HL-60 (cell line): ENCODE measurements around the gene ALDH1L2.
A peak's percentile ranks its signal among the peaks of the same experiment; 100 is the strongest.

ENCODE experiments used
- DNase-seq, 2 experiments: peaks; one replicate each; pipeline ENCODE4 v3.0.0-alpha.2; 2010 to 2020; ENCODE audit warnings: low read depth in 1 of 2, low spot score in 1 of 2
- H3K27ac ChIP-seq: fragments of 250-450 bp; sonication (Bioruptor Pico); replicated peaks from 2 replicates; pipeline ENCODE4 v1.5.1; 2020; ENCODE audit warnings: mild to moderate bottlenecking, moderate library complexity
- H3K27me3 ChIP-seq: fragments of 250-450 bp; sonication (Bioruptor Pico); 2 replicates; pipeline ENCODE4 v1.5.1; 2021; ENCODE audit warnings: mild to moderate bottlenecking, moderate library complexity; ENCODE audit not compliant: insufficient read depth, poor library complexity, severe bottlenecking
- H3K4me3 ChIP-seq: replicated peaks from 2 replicates; pipeline ENCODE4 v1.5.1; 2011; ENCODE audit warnings: mild to moderate bottlenecking, control low read depth, low read length; ENCODE audit not compliant: insufficient read depth
- CTCF ChIP-seq: IDR thresholded peaks from one replicate; pipeline ENCODE4 v1.5.1; 2011; ENCODE audit warnings: low read length, control low read depth, inconsistent platforms; ENCODE audit not compliant: insufficient read depth
- GABPA ChIP-seq: IDR thresholded peaks from 2 replicates; pipeline ENCODE4 v1.6.1; 2012; ENCODE audit warnings: low read depth
- POLR2AphosphoS5 ChIP-seq: IDR thresholded peaks from 2 replicates; pipeline ENCODE4 v1.6.1; 2012; ENCODE audit warnings: low read depth
- SPI1 ChIP-seq: IDR thresholded peaks from 2 replicates; pipeline ENCODE4 v1.6.1; 2012; ENCODE audit warnings: low read depth, mild to moderate bottlenecking, borderline replicate concordance
- TF ChIP-seq, protein P1 (sequence below): IDR thresholded peaks from 2 replicates; pipeline ENCODE4 v1.6.1; 2012; ENCODE audit warnings: low read depth; ENCODE audit not compliant: insufficient replicate concordance

The ALDH1L2 gene

GRCh38 chr12:105048315-105048714, 35.9 kb downstream of the ALDH1L2 start:
- DNase-seq: no peak
- Histone ChIP-seq H3K4me3 (no peak overlapping the region), H3K27ac (no peak overlapping the region), H3K27me3 (no peaks in the 10 kb centered on the region)
- TF ChIP-seq SPI1: peak; percentile 16; the same call in 1 of the 2 replicates
- no peak for TF ChIP-seq CTCF

- DNase-seq: no peak
- TF ChIP-seq GABPA (no peak), POLR2AphosphoS5 (no peak), SPI1 (no peak), CTCF (no peak)
- TF ChIP-seq, protein P1, sequence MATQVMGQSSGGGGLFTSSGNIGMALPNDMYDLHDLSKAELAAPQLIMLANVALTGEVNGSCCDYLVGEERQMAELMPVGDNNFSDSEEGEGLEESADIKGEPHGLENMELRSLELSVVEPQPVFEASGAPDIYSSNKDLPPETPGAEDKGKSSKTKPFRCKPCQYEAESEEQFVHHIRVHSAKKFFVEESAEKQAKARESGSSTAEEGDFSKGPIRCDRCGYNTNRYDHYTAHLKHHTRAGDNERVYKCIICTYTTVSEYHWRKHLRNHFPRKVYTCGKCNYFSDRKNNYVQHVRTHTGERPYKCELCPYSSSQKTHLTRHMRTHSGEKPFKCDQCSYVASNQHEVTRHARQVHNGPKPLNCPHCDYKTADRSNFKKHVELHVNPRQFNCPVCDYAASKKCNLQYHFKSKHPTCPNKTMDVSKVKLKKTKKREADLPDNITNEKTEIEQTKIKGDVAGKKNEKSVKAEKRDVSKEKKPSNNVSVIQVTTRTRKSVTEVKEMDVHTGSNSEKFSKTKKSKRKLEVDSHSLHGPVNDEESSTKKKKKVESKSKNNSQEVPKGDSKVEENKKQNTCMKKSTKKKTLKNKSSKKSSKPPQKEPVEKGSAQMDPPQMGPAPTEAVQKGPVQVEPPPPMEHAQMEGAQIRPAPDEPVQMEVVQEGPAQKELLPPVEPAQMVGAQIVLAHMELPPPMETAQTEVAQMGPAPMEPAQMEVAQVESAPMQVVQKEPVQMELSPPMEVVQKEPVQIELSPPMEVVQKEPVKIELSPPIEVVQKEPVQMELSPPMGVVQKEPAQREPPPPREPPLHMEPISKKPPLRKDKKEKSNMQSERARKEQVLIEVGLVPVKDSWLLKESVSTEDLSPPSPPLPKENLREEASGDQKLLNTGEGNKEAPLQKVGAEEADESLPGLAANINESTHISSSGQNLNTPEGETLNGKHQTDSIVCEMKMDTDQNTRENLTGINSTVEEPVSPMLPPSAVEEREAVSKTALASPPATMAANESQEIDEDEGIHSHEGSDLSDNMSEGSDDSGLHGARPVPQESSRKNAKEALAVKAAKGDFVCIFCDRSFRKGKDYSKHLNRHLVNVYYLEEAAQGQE: no peak
- H3K27me3 ChIP-seq: no peaks in the 10 kb centered on the region
These were observed 37.0 kb downstream of the ALDH1L2 start for GRCh38 chr12:105047308-105047707.

DNA sequence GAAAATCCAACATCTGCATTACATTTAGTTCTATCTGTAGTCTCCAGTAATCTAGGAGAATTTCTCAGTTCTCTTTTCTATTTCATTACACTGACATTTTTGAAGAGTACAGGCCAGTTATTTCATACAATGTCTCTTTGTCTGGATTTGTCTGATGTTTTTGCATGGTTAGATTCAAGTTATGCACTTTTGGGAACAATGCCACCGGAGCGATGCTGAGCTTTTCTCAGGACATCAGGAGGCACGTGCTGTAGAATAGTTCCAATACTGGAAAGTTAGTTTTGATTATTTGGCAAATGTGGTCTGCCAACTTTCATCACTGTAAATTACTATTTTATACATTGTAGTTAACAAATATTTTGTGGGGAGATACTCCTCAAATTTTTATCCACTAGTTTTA, 43.1 kb downstream of the ALDH1L2 start:
- Histone ChIP-seq H3K27ac (no peak overlapping the region), H3K4me3 (no peak overlapping the region), H3K27me3 (no peaks in the 10 kb centered on the region)
- no peak for DNase-seq
- no peak for TF ChIP-seq GABPA

More at GRCh38 chr12:105047308-105047707, 37.0 kb downstream of the ALDH1L2 start:
- Histone ChIP-seq H3K27ac (no peak overlapping the region), H3K4me3 (no peak overlapping the region)

GRCh38 chr12:105040476-105040875, 43.8 kb downstream of the ALDH1L2 start:
- DNase-seq: no peak
- H3K4me3 ChIP-seq: no peak overlapping the region
- TF ChIP-seq CTCF: no peak
- no peak for TF ChIP-seq POLR2AphosphoS5
- TF ChIP-seq, protein P1: no peak
- no peak for TF ChIP-seq GABPA
- no peak for TF ChIP-seq SPI1
- H3K27ac ChIP-seq: no peak overlapping the region
- H3K27me3 ChIP-seq: no peaks in the 10 kb centered on the region
